ENCODE results near the gene APOL3. TPM values are rescaled to one million over a fixed set of nuclear protein-coding genes. Genes with fewer than 3 reads are reported as not detected.

The APOL3 gene
- total RNA-seq, 1 donor from 2014 or later, result not detected

GRCh38 chr22:36175892-36176291 is 15.3 kb upstream of the APOL3 start:
- H3K4me1 Mint-ChIP-seq (ENCODE audit: low read depth), result peaks cover 1% of the 10 kb centered on the region
- no peak for DNase-seq (ENCODE audit: low spot score, unreplicated experiment)

GRCh38 chr22:36171941-36172340 is 11.4 kb upstream of the APOL3 start:
- no peak for TF ChIP-seq CTCF (IDR thresholded peaks at IDR 0.05; ENCODE audit: unreplicated experiment)
- no peak for DNase-seq (ENCODE audit: low spot score, unreplicated experiment)
- no peak overlapping the region for H3K4me3 Mint-ChIP-seq (ENCODE audit: low read depth)
- no peak overlapping the region for H3K27ac Mint-ChIP-seq
- H3K4me1 Mint-ChIP-seq (ENCODE audit: low read depth), result no peaks in the 10 kb centered on the region
- H3K9me3 Mint-ChIP-seq (ENCODE audit: low read depth), result peaks cover 12% of the 10 kb centered on the region
- peaks cover 1% of the 10 kb centered on the region for H3K36me3 Mint-ChIP-seq (ENCODE audit: insufficient read depth)
- no peaks in the 10 kb centered on the region for H3K27me3 Mint-ChIP-seq

More at GRCh38 chr22:36175892-36176291, 15.3 kb upstream of the APOL3 start:
- Mint-ChIP-seq H3K36me3 (ENCODE audit: insufficient read depth) (no peaks in the 10 kb centered on the region), H3K9me3 (ENCODE audit: low read depth) (peaks cover 6% of the 10 kb centered on the region), H3K27ac (no peak overlapping the region), H3K27me3 (no peaks in the 10 kb centered on the region), H3K4me3 (ENCODE audit: low read depth) (no peak overlapping the region)
- TF ChIP-seq CTCF (IDR thresholded peaks at IDR 0.05; ENCODE audit: unreplicated experiment), result peak; percentile 9

GRCh38 chr22:36166518-36167220 is 6.1 kb upstream of the APOL3 start:
- Mint-ChIP-seq H3K4me1 (ENCODE audit: low read depth) (peaks cover 19% of the 10 kb centered on the region), H3K4me3 (ENCODE audit: low read depth) (no peak overlapping the region), H3K36me3 (ENCODE audit: insufficient read depth) (peaks cover 1% of the 10 kb centered on the region), H3K9me3 (ENCODE audit: low read depth) (peaks cover 5% of the 10 kb centered on the region), H3K27me3 (no peaks in the 10 kb centered on the region), H3K27ac (no peak overlapping the region)
- no peak for DNase-seq (ENCODE audit: low spot score, unreplicated experiment)
- no peak for TF ChIP-seq CTCF (IDR thresholded peaks at IDR 0.05; ENCODE audit: unreplicated experiment)

- Mint-ChIP-seq H3K4me1 (ENCODE audit: low read depth) (peaks cover 19% of the 10 kb centered on the region), H3K36me3 (ENCODE audit: insufficient read depth) (peaks cover 1% of the 10 kb centered on the region), H3K4me3 (ENCODE audit: low read depth) (no peak overlapping the region), H3K27me3 (no peaks in the 10 kb centered on the region), H3K27ac (no peak overlapping the region), H3K9me3 (ENCODE audit: low read depth) (peaks cover 5% of the 10 kb centered on the region)
- DNase-seq (ENCODE audit: low spot score, unreplicated experiment), result no peak
- no peak for TF ChIP-seq CTCF (IDR thresholded peaks at IDR 0.05; ENCODE audit: unreplicated experiment)
Measured at GRCh38 chr22:36166086-36166485, 5.5 kb upstream of the APOL3 start.

- peaks cover 19% of the 10 kb centered on the region for H3K4me1 Mint-ChIP-seq (ENCODE audit: low read depth)
- no peak for TF ChIP-seq CTCF (IDR thresholded peaks at IDR 0.05; ENCODE audit: unreplicated experiment)
- peaks cover 5% of the 10 kb centered on the region for H3K9me3 Mint-ChIP-seq (ENCODE audit: low read depth)
Measured at GRCh38 chr22:36165141-36165540, 4.6 kb upstream of the APOL3 start.

More at GRCh38 chr22:36165141-36165540, 4.6 kb upstream of the APOL3 start:
- Mint-ChIP-seq H3K27me3 (no peaks in the 10 kb centered on the region), H3K4me3 (ENCODE audit: low read depth) (no peak overlapping the region), H3K36me3 (ENCODE audit: insufficient read depth) (peaks cover 1% of the 10 kb centered on the region), H3K27ac (peak overlapping the region; percentile 63)
- DNase-seq (ENCODE audit: low spot score, unreplicated experiment), result no peak
